A549 treated with Mapracorat at 1 μM for 4 hours (cell line): ENCODE data around the gene SCAP. TPM values are rescaled to one million over a fixed set of nuclear protein-coding genes. Genes with fewer than 3 reads are reported as not detected.

ENCODE experiments used
- total RNA-seq: library from RNA; stranded (reverse); fragments of 200-300 nt; extraction: Qiagen RNA extraction; gene quantifications from 5 replicates; pipeline ENCODE4 v1.2.3, GENCODE V29; 2022

Gene SCAP
- 19.6 to 28.5 TPM (median 27.8 TPM) in 5 replicates for total RNA-seq

GRCh38 chr3:47475570-47476329 lies at the start of gene SCAP:
Gene SCAP, minus strand, starts transcription at chr3:47475941. Its CDS starts 32,948 bp downstream, at chr3:47442993.

GRCh38 chr3:47513125-47513929 lies 37.6 kb upstream of the SCAP start, which contains the start of gene ELP6:
Gene ELP6, minus strand, starts transcription at chr3:47513712. Its CDS starts 122 bp downstream, at chr3:47513590.

GRCh38 chr3:47380601-47381316 lies 95.0 kb downstream of the SCAP start, which contains the start of gene PTPN23:
Gene PTPN23, plus strand, starts transcription at chr3:47381021. Its CDS starts 76 bp downstream, at chr3:47381097.

Other genes starting within 250 kb of the SCAP start
- 19.6 to 23.8 TPM (median 21.7 TPM) in 5 replicates for gene KIF9, start 193.1 kb downstream of the SCAP start, total RNA-seq
- 16.1 to 22.0 TPM (median 20.3 TPM) in 5 replicates for gene KLHL18, start 193.0 kb downstream of the SCAP start, total RNA-seq
- 15.2 to 22.7 TPM (median 22.1 TPM) in 5 replicates for gene PTPN23, start 94.9 kb downstream of the SCAP start, total RNA-seq
- gene ELP6, start 37.8 kb upstream of the SCAP start, total RNA-seq = 25.3 to 29.2 TPM (median 28.5 TPM) in 5 replicates
- gene CSPG5, start 102.9 kb upstream of the SCAP start, total RNA-seq = 0.55 to 1.3 TPM (median 0.94 TPM) in 5 replicates